ENCODE results near the gene NCOA7.

GRCh38 chr6:125918230-125918629 lies 127.5 kb downstream of the NCOA7 start:
- TF ChIP-seq CTCF (conservative IDR thresholded peaks at IDR 0.05) (no peak), EZH2 (IDR thresholded peaks at IDR 0.05; ENCODE audit: low read depth) (no peak)

All from PC-9 (cell line).